Glomerular visceral epithelial cell (primary cell): ENCODE results near the gene IER2.
"Not testable (repeated sequence)": the region's sequence is repeated elsewhere in the genome, so short reads cannot be mapped to it uniquely, and the experiment has no call there.

Source experiments
- DNase-seq: peaks from one replicate; pipeline ENCODE4 v3.0.0-alpha.2; 2016; ENCODE audit errors: extremely low spot score

The IER2 gene

GRCh38 chr19:13138171-13138915 is 11.9 kb upstream of the IER2 start:
- no peak for DNase-seq

GRCh38 chr19:13138916-13139198 is 11.4 kb upstream of the IER2 start:
- DNase-seq, result no peak

DNA sequence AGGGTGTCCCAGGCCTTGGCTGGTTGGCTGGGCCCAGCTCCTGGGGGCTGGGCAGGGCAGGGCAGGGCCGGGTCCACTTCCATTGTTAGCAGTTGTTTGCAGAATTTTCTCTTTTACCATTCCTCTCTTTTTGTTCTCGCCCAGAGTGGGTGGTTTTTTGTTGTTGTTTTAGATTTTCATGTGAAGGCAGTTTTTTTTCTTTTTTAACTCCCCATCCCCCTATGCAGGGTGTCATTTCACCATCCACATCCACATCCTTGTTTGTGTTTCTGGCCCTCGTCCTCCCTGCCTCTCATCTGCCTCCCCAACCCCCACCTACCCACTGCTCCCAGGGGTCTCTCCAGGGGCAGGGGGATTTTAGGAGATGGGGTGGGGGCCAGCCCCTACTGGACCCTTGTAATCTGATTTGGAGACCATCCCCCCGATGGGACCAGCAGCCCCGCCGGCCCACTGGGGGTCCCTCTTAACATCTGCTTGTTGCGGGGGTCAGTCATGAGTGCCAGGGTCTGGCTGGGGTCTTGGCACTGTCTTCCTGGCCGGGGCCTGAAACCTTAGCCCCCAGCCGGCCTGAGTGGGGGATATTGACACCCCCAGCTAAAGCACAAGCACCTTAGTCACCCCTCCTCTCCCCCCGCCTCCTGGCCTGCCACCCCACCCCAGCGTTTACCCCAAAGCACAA is 10.4 kb upstream of the IER2 start:
- DNase-seq, result no peak

DNA sequence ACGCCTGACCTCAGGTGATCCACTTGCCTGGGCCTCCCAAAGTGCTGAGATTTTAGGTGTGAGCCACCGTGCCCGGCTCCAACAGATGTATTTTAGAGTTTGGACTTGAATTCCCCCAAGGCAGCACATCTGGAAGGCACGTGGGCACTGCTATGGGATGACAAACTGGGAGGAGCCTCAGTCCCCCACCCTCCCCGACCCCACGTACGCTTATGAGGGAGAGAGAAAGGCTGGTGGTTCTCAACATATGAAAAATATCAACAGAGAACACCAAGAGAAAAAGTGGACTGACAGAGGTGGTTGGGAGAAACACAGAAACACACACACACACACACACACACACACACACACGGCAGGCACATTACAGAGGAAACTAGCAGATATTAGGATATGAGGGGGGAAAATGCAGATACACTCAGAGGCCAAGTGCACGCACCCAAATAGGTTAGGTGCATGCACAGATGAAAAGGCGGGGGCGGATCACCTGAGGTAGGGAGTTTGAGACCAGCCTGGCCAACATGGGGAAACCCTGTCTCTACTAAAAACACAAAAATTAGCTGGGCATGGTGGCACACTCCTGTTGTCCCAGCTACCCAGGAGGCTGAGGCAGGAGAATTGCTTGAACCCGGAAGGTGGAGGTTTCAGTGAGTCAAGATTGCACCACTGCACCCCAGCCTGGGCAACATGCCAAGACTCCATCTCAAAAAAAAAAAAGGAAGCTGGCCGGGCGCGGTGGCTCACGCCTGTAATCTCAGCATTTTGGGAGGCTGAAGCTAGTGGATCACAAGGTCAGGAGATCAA is 3.2 kb upstream of the IER2 start:
- DNase-seq, result no peak

DNA sequence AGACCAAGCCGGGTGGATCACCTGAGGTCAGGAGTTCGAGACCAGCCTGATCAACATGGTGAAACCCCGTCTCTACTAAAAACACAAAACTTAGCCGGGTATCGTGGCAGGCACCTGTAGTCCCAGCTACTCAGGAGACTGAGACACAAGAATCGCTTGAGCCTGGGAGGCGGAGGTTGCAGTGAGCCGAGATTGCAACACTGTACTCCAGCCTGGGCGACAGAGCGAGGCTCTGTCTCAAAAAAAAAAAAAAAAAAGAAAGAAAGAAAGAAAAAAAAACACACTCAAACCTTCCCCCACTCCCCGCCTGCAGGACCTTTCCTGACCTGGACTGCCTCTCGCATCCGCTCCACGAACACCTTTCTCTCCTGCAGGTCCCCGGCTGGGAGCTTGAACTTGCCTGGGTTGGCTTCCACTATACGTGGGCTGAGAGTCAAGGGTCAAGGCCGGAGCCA is 1.0 kb upstream of the IER2 start:
- not testable (repeated sequence) for DNase-seq

DNA sequence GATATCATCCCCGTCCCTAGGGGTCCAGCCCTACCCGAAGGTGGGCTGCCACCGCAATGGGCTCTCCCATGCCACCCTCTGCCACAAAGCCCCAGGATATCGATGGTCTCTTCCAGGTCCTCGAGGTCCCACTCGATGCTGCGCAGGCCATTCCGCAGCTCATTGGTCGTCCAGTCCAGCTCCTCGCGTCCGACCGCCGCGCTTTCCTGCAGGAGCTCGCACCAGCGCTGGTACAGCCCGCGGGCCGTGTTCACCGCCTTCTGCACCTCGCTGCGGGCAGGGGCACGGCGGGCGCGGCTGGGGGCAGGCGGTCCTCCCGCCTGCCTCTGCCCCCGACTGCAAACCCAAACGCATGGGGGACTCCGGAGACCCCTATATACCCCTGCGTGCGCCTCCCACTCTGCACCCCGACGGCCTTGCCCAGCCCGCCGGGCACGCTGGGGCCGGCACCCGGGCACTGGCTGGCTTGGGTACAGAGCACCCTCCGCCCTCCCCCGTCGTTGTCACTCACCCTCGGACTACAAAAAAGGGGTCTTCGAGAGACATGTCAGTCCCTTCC is 504 bp upstream of the IER2 start:
- peak; percentile 61 for DNase-seq

DNA sequence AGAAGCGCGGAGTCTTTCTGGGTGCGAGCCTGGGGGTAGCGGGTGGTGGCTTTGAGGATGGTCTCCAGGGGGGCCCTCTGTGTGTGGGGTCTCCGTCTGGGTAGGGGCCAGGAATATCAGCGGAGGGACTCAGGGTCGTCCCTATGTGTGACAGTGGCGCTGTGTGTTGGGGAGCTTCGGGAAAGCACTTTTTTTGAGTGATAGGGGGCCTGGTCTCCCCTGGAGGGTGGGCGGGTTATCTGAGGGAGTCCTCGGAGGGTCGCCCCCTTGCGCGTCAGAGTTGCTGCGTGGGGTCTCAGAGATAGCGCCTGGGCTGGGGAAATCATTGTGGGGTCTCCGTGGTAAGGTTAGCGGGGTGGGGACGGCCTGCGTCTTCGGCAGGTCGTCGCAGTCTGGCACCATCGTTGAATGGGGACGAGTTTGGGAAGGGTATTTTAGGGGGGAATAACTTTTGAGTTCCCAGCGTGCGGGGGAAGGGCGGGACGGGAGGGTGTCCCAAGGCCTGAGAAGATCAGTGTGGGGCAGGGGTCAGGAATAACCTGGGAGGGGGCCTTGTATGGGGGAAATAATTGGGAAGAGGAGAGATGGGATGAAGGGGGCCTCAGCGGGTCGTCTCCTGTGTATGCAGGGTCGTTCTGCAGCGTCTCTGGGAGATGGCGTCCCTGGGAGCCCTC is 857 bp downstream of the IER2 start:
- DNase-seq, result no peak

DNA sequence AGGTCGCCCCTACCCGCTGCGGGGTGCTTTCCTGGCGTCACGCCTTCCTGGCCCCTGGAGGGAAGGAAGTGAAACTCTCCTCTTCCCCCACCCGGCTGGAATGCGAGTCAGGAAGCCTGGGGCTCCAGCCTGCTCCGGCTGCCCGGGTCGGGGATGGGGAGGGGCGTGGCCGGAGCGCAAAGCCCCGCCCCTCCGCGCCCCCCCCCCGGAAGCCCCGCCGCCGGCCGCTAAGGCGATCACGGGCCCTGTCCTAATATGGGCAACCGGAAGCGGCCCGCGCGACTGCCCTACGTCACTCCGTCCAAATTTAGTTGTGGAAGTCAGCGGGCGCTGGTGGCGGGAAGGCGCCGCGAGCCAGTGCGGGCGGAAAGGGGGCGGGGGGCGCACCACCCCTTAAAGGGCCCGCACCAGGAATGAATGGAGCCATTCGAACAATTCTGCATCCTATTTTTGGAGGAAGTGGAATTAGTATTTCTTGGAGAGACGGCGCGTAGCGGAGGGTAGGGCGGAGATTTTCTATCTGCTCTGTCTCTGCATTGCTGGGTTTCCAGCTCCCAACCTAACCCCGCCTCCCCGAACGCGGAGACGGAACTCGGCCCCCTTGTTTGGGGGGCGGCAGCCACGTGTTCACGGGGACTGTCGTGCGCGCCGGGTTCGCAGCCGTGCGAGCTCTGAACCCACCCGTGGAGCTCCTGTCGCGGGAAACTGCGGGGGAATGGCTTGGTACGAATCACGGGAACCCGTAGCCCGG is 1.6 kb downstream of the IER2 start:
- peak; percentile 99 for DNase-seq

GRCh38 chr19:13152356-13152973 is 2.3 kb downstream of the IER2 start:
- no peak for DNase-seq

- DNase-seq, result peak; percentile 97
Observed at GRCh38 chr19:13152974-13153568, 2.9 kb downstream of the IER2 start.

DNA sequence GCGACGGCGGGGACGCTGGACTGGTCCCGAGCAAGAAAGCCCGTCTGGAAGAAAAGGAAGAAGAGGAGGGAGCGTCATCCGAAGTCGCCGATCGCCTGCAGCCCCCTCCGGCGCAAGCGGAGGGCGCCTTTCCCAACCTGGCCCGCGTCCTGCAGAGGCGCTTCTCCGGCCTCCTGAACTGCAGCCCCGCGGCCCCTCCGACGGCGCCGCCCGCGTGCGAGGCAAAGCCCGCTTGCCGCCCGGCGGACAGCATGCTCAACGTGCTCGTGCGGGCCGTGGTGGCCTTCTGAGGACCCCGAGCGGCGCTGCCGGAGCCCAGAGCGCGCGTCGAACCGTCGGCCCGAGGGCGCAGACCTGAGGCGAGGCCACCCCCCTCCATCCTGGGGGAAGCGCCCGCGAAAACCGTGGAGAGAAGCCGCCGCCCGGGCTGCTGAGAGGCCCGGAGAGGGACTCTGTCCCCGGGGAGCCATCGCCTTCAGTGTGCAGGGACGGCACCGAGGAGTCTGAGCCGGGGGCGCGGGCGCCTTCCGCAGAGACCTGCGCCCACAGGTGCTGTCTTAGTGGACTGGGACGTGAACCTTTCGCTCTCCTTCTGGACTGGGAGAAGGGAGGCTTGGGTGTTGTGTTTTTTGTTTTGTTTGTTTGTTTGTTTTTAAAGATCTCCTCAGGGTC is 3.5 kb downstream of the IER2 start:
- DNase-seq, result peak; percentile 55

GRCh38 chr19:13154241-13154778 is 4.1 kb downstream of the IER2 start:
- peak; percentile 90 for DNase-seq

DNA sequence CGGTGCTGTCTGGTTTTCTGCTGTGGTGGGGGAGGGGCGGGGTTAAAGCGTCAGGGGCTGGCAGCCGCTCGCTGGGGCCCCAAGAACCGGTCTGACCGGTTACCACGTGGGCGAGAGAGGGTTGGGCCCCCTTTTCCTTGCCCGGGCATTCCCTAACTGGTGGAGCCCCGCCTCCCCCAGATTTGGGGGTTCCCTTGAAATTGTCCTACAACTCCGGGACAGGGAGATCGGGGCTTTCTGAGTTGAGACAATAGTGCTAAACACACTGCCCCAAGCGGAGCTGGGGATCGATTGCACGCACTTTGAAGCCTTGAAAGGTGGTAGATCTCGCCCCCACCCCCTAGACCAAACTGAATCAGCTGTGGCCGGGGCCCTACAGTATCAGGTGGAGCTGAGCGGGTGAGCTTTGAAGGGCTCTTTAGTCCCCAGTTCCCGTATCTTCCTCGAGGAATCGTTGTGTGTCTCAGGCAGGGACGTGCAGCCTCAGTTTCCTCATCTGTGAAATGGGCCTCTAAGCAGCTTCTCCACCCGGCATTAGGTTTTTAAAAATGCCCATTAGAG is 4.8 kb downstream of the IER2 start:
- DNase-seq, result peak; percentile 65

GRCh38 chr19:13155472-13156359 is 5.5 kb downstream of the IER2 start:
- peak; percentile 77 for DNase-seq

- no peak for DNase-seq
Observed at GRCh38 chr19:13159713-13160112, 9.5 kb downstream of the IER2 start.

DNA sequence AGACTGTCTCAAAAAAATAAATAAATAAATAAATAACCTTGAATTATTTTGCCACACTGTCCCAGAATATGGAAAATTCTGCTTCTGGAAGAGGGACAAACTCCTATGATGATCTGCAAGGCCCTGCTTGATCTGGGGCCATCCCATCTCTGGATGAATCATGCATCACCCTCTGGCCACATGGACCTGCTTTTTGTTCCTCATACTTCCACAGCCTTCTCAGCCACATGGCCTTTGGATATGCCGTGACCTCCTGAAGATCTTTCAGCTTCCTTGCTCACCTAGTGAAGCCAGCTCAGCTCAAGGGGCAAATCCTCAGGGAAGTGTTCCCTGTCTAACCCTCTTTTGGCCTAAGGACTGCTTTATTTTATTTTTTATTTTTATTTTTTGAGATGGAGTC is 10.3 kb downstream of the IER2 start:
- peak; percentile 32 for DNase-seq

DNA sequence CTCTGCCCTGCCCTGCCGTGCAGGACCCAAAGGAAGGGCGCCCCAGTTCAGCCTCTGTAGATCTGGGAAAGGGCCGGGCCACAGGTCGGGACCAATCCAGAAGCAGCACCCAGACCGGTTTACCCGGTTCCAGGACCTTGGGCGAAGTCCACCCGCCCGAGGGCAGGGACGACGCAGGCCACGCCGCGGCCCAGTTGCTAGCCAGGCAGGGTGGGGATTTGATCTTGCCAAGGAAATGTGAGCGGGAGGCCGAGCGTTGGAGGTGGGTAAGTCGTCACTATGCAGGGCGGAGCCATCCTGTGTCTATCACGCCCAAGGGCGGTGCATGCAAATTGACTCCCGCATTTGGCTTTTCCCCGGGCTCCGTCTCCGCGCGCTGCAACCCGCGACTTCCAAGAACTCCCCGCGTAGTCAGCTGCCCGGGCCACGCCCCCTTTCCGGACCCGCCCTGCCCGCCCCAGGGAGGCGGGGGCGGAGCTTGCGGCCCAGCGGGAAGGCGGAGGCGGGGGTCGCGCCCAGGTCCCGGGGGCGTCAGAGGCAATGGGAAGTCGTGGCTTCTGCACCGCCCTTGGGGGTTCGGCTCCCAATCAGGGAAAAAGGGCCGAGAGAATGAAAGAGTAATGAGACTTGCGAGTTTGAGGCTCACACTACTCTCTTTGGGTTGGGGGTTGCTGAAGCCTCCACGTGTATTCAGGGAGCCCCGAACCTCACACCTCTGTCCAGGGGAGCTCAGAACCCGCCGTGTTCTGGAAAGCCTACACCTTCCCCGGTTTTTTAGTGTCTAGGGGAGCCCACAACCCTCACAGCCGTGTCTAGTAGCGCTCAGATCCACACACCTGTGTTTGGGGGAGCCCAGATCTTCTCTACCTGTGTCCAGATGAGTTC is 12.8 kb downstream of the IER2 start:
- DNase-seq, result peak; percentile 96
